HepG2 (cell line): ENCODE data around the gene SLC1A3. TPM values are rescaled to one million over a fixed set of nuclear protein-coding genes. Genes with fewer than 3 reads are reported as not detected.
A peak's percentile ranks its signal among the peaks of the same experiment; 100 is the strongest.

Experiments used
- ATAC-seq: fragments of 200-7000 bp; cut with Tn5 transposase; 3 replicates; pipeline ENCODE4 v1.9.1; 2020; ENCODE audit warnings: mild to moderate bottlenecking, moderate library complexity
- BruUV-seq: library from RNA; stranded (reverse); fragments of 400-500 nt; replicated peaks from 2 replicates; lab custom pipeline; 2021; lab: Mats Ljungman, UMichigan
- CTCF ChIA-PET: fragments of 300-600 bp; formaldehyde crosslinking; extraction: SDS; loops from one replicate; lab custom pipeline; 2021; ENCODE audit warnings: low total read pairs, inconsistent platforms, low intra/inter-chr PET ratio; lab: Yijun Ruan, JAX
- POLR2A ChIA-PET: fragments of 350-600 bp; sonication (Branson Sonifier 250); formaldehyde crosslinking; loops from one replicate; lab custom pipeline; 2020; ENCODE audit warnings: antibody characterized with exemption, inconsistent platforms; lab: Yijun Ruan, JAX
- DNase-seq: peaks from one replicate; pipeline ENCODE4 v3.0.0-alpha.2; 2015; ENCODE audit warnings: low spot score
- FAIRE-seq: peaks from 3 replicates; lab custom pipeline; 2011; peaks lifted over from hg19 to GRCh38; lab: Jason Lieb, UNC
- H2AFZ ChIP-seq: one replicate; pipeline ENCODE4 v1.6.1; 2011; ENCODE audit warnings: low read length, inconsistent platforms
- H3K27ac ChIP-seq: fragments of 300-600 bp; 3 replicates; pipeline ENCODE4 v1.8.0; 2011; ENCODE audit warnings: mixed run types, mild to moderate bottlenecking, mixed read lengths, low read length, inconsistent platforms; ENCODE audit not compliant: insufficient read depth; ENCODE audit errors: extremely low read length
- H3K27me3 ChIP-seq, 2 experiments: fragments of 200-600 bp in 1 of 2; 2 replicates in 1 of 2; 3 replicates in 1 of 2; pipeline versions ENCODE4 v1.6.0 to v1.8.0; 2011; ENCODE audit warnings: low read length in 2 of 2, mild to moderate bottlenecking in 2 of 2, moderate library complexity in 2 of 2, inconsistent platforms in 1 of 2; ENCODE audit not compliant: insufficient read depth in 2 of 2, control insufficient read depth in 1 of 2
- H3K36me3 ChIP-seq, 2 experiments: fragments of 200-600 bp in 1 of 2; replicated peaks in 1 of 2; 2 replicates in 1 of 2; 3 replicates in 1 of 2; pipeline versions ENCODE4 v1.5.1 to v1.8.0; 2011; ENCODE audit warnings: low read length in 2 of 2, inconsistent platforms in 1 of 2; ENCODE audit not compliant: insufficient read depth in 2 of 2, control insufficient read depth in 1 of 2
- H3K4me1 ChIP-seq: 2 replicates; pipeline ENCODE4 v1.5.1; 2012; ENCODE audit warnings: low read length, inconsistent platforms; ENCODE audit not compliant: insufficient read depth
- H3K4me2 ChIP-seq: 2 replicates; pipeline ENCODE4 v1.6.0; 2011; ENCODE audit warnings: low read depth, low read length, inconsistent platforms
- H3K4me3 ChIP-seq, 3 experiments: fragments of 200-600 bp in 1 of 3; sonication (generic), shearing (Covaris generic) in 1 of 3; replicated peaks in 1 of 3; 2 replicates each; pipeline ENCODE4 v1.5.1; 2011 to 2016; ENCODE audit warnings: low read length in 3 of 3, inconsistent platforms in 2 of 3, low read depth in 2 of 3, mild to moderate bottlenecking in 2 of 3, control low read depth in 1 of 3, mixed read lengths in 1 of 3; ENCODE audit not compliant: insufficient read depth in 1 of 3
- H3K79me2 ChIP-seq: one replicate; pipeline ENCODE4 v1.6.1; 2011; ENCODE audit warnings: low read length, inconsistent platforms; ENCODE audit not compliant: insufficient read depth
- H3K9ac ChIP-seq: 2 replicates; pipeline ENCODE4 v1.6.0; 2011; ENCODE audit warnings: mild to moderate bottlenecking, low read depth, low read length, inconsistent platforms; ENCODE audit not compliant: insufficient read depth
- H3K9me3 ChIP-seq: 2 replicates; pipeline ENCODE4 v1.5.1; 2012; ENCODE audit warnings: mild to moderate bottlenecking, low read length
- H4K20me1 ChIP-seq: 2 replicates; pipeline ENCODE4 v1.6.0; 2011; ENCODE audit warnings: inconsistent platforms, mild to moderate bottlenecking, low read length, moderate library complexity; ENCODE audit not compliant: insufficient read depth
- ARNT2 ChIP-seq: sonication (generic); formaldehyde crosslinking; IDR thresholded peaks from 2 replicates; pipeline ENCODE4 v1.8.0; 2022; ENCODE audit warnings: mild to moderate bottlenecking, low read depth, missing genetic modification reagents, moderate library complexity
- EHMT2 ChIP-seq: fragments of 200-600 bp; sonication (generic); IDR thresholded peaks from 2 replicates; pipeline ENCODE4 v1.7.0; 2017; ENCODE audit warnings: antibody characterized with exemption, low read depth, low read length, borderline replicate concordance
- PHF20 ChIP-seq: sonication (generic); formaldehyde crosslinking; IDR thresholded peaks from 2 replicates; pipeline ENCODE4 v1.5.0; 2020; ENCODE audit warnings: mild to moderate bottlenecking, missing genetic modification reagents
- PHF21A ChIP-seq: sonication (generic); formaldehyde crosslinking; IDR thresholded peaks from 2 replicates; pipeline ENCODE4 v1.5.0; 2020; ENCODE audit warnings: mild to moderate bottlenecking, missing genetic modification reagents
- REXO4 ChIP-seq: sonication (generic); formaldehyde crosslinking; IDR thresholded peaks from 2 replicates; pipeline ENCODE4 v1.8.0; 2022; ENCODE audit warnings: missing genetic modification reagents, mild to moderate bottlenecking, borderline replicate concordance
- STAG1 ChIP-seq: sonication (generic); formaldehyde crosslinking; IDR thresholded peaks from 2 replicates; pipeline ENCODE4 v1.4.0; 2020; ENCODE audit warnings: missing genetic modification reagents
- STAT5B ChIP-seq: sonication (generic); formaldehyde crosslinking; IDR thresholded peaks from 2 replicates; pipeline ENCODE4 v1.4.0; 2020; ENCODE audit warnings: missing genetic modification reagents
- YEATS2 ChIP-seq: sonication (generic); formaldehyde crosslinking; IDR thresholded peaks from 2 replicates; pipeline ENCODE4 v1.4.0; 2020; ENCODE audit warnings: missing genetic modification reagents, borderline replicate concordance
- ZNF543 ChIP-seq: sonication (generic); formaldehyde crosslinking; IDR thresholded peaks from 2 replicates; pipeline ENCODE4 v1.4.0; 2020; ENCODE audit warnings: mild to moderate bottlenecking, missing genetic modification reagents
- ZNF713 ChIP-seq: sonication (generic); formaldehyde crosslinking; IDR thresholded peaks from 2 replicates; pipeline ENCODE4 v1.4.0; 2020; ENCODE audit warnings: mild to moderate bottlenecking, missing genetic modification reagents
- WGBS: methylation state at CpG from one replicate; pipeline ENCODE4 v1.1.6; 2017; ENCODE audit warnings: low lambda C conversion rate; 5-methylcytosine and 5-hydroxymethylcytosine counted together
- in situ Hi-C: cut with HindIII; loops from 2 replicates; pipeline ENCODE4 v1.10.0; 2017; ENCODE audit warnings: low pct_unique_long_range_greater_than_20kb; ENCODE audit not compliant: extremely low pct_ligation_motif_present
- intact Hi-C: fragments of 100-400 bp; cut with micrococcal nuclease; formaldehyde crosslinking; loops from one replicate; pipeline ENCODE4 v1.10.0; 2022; ENCODE audit not compliant: unreplicated experiment
- polyA plus RNA-seq, 8 experiments: library from polyadenylated mRNA; depleted of rRNA in 3 of 8; stranded (reverse) in 7 of 8; unstranded in 1 of 8; fragments of >200 nt; fragmentation: Illumina TruSeq in 4 of 8; extraction: Trizol in 4 of 8; gene quantifications; 2 replicates each; pipeline versions ENCODE4 v1.2.1 to v1.2.3, GENCODE V29; 2011 to 2016; ENCODE audit warnings: low read depth in 4 of 8, missing spikeins in 1 of 8, mixed read lengths in 1 of 8; ENCODE audit not compliant: insufficient read depth in 1 of 8
- total RNA-seq, 5 experiments: library from RNA; depleted of rRNA; stranded (reverse); fragments of >200 nt; fragmentation: Illumina TruSeq; extraction: Trizol; gene quantifications; 2 replicates each; pipeline ENCODE4 v1.2.3, GENCODE V29; 2016; ENCODE audit warnings: low read depth in 1 of 5

The SLC1A3 gene
- total and polyA plus RNA-seq, 2 of the 13 experiments (the other 11 are each of a cell fraction or from before 2014, with no cell fraction given) = 0.09 TPM; not detected in 1

DNA sequence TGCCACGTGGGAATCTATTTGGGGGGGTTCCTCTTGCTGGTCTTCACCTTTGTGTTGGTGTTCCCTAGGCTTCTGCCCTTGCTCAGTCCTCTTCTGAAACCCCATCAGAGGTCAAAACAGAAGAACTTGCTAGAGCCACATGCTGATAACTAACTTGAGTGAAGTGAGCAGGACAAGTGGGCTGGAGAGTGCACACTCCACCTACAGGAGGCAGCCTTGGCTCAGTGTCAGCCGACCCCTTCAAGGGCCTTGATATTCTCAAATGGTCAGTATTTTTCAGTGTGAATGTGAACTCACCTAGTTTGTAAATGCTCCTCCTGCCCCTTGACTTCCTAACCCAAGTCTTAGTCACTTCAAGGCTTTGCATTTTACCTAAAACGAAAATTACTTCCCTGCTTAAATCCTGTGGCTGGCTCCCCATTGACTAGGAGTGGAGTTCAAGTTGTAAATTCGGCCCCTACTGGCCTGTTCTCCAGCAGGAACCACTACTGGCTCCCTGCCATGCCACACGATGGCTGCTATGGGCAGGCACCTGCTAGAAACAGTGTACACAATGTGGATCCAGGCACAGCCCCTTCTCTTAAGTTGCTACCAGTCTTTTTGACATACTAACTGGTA lies 3.6 kb upstream of the SLC1A3 start:
- no peaks in the 10 kb centered on the region for H4K20me1 ChIP-seq
- no TSS peak for BruUV-seq
- no peak overlapping the region for H3K4me3 ChIP-seq
- H3K79me2 ChIP-seq = no peaks in the 10 kb centered on the region
- ATAC-seq = no peak
- no peak overlapping the region for H3K9ac ChIP-seq
- ChIA-PET POLR2A (no interaction called here), CTCF (no interaction called here)
- no peaks in the 10 kb centered on the region for H3K9me3 ChIP-seq
- in situ Hi-C loops = no loop called here
- no peak for FAIRE-seq
- no peak for DNase-seq
- H3K4me2 ChIP-seq = no peak overlapping the region
- TF ChIP-seq STAG1 (CRISPR knock-in tag) = peak; percentile 6; the same call in 1 of the 2 replicates
- TF ChIP-seq ZNF543 (CRISPR knock-in tag) = no peak
- no peak for TF ChIP-seq PHF21A (CRISPR knock-in tag)
- TF ChIP-seq, all 625 proteins: peak for 1
- no peak overlapping the region for H3K27ac ChIP-seq
- intact Hi-C loops = no loop called here
- peaks cover 0 to 22% of the 10 kb centered on the region in 2 experiments; a peak in 3 of 5 replicates for H3K27me3 ChIP-seq
- H3K36me3 ChIP-seq = no peaks in the 10 kb centered on the region
- H2AFZ ChIP-seq = no peak overlapping the region
- 16% methylated on average over 5 of the region's 5 CpGs for WGBS
- H3K4me1 ChIP-seq = no peaks in the 10 kb centered on the region

DNA sequence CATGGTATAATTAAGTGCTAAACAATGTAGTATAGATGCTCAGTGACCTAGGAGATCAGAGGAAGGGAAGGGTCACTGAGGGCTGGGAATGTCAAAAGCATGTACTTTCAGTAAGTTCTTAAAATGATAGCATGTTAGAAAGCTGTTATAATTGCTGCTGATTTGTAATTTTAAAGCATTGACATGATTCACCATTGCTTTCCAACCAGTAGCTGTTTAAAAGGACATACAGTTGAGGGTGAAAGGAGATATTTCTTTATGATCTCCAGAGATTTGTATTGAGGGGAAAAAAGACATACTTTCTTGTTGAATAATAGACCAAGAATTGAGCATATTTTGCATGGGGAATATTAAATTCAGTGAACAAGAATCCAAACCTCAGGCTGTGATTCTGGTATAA lies 1.2 kb upstream of the SLC1A3 start:
- Histone ChIP-seq H3K36me3 (no peaks in the 10 kb centered on the region), H3K4me2 (no peak overlapping the region), H2AFZ (no peak overlapping the region), H3K79me2 (no peaks in the 10 kb centered on the region), H4K20me1 (no peaks in the 10 kb centered on the region), H3K27me3 (peaks cover 0 to 27% of the 10 kb centered on the region in 2 experiments; a peak in 3 of 5 replicates), H3K27ac (no peak overlapping the region), H3K4me3 (no peak overlapping the region), H3K4me1 (no peaks in the 10 kb centered on the region)
- intact Hi-C loops = no loop called here
- ATAC-seq = no peak
- in situ Hi-C loops = no loop called here
- FAIRE-seq = no peak
- DNase-seq = no peak
- CTCF ChIA-PET = no interaction called here
- POLR2A ChIA-PET = no interaction called here
- TF ChIP-seq ARNT2 (CRISPR knock-in tag) (no peak), PHF20 (CRISPR knock-in tag) (no peak), ZNF713 (CRISPR knock-in tag) (no peak), REXO4 (CRISPR knock-in tag) (no peak), YEATS2 (CRISPR knock-in tag) (no peak), STAT5B (CRISPR knock-in tag) (no peak), EHMT2 (no peak)
- TF ChIP-seq, all 625 proteins: peak for 0
- no peaks in the 10 kb centered on the region for H3K9me3 ChIP-seq
- no TSS peak for BruUV-seq
- H3K9ac ChIP-seq = no peak overlapping the region
